BLaER1 treated with 17β-estradiol and CSF1 and Interleukin-3, amounts not matched to agents 10 nM and 100 nM (cell line): ENCODE data around the gene TNIK.
"Not testable (repeated sequence)": the region's sequence is repeated elsewhere in the genome, so short reads cannot be mapped to it uniquely, and the experiment has no call there.

ENCODE experiments used
- H3K27ac ChIP-seq, 11 experiments: shearing (Covaris generic); formaldehyde crosslinking; 2 replicates each; pipeline ENCODE4 v1.8.1; 2022
- H3K27me3 ChIP-seq, 11 experiments: shearing (Covaris generic); formaldehyde crosslinking; 2 replicates each; pipeline ENCODE4 v1.8.1; 2022
- H3K36me3 ChIP-seq, 11 experiments: shearing (Covaris generic); formaldehyde crosslinking; 2 replicates each; pipeline ENCODE4 v1.8.1; 2022
- H3K4me1 ChIP-seq, 10 experiments: shearing (Covaris generic); formaldehyde crosslinking; 2 replicates each; pipeline ENCODE4 v1.8.1; 2022
- H3K4me2 ChIP-seq, 11 experiments: shearing (Covaris generic); formaldehyde crosslinking; 2 replicates each; pipeline ENCODE4 v1.8.1; 2022
- H3K4me3 ChIP-seq, 10 experiments: shearing (Covaris generic); formaldehyde crosslinking; 2 replicates each; pipeline ENCODE4 v1.8.1; 2022
- H3K9ac ChIP-seq, 11 experiments: shearing (Covaris generic); formaldehyde crosslinking; 2 replicates each; pipeline ENCODE4 v1.8.1; 2022
- H3K9me3 ChIP-seq, 11 experiments: shearing (Covaris generic); formaldehyde crosslinking; replicated peaks in 1 of 11; 2 replicates each; pipeline ENCODE4 v1.8.1; 2022
- H4K20me1 ChIP-seq, 11 experiments: shearing (Covaris generic); formaldehyde crosslinking; 2 replicates each; pipeline ENCODE4 v1.8.1; 2022
- Cebpa-rat ChIP-seq, 11 experiments: shearing (Covaris generic); IDR thresholded peaks; 2 replicates each; pipeline ENCODE4 v1.8.1; 2022

The TNIK gene

GRCh38 chr3:171390051-171390941 lies 69.9 kb downstream of the TNIK start:
- H4K20me1 ChIP-seq: no peaks in the 10 kb centered on the region
- no peak overlapping the region for H3K4me2 ChIP-seq
- H3K36me3 ChIP-seq: no peaks in the 10 kb centered on the region
- H3K27ac ChIP-seq: no peak overlapping the region
- peaks cover 0 to 12% (median 7%) of the 10 kb centered on the region in 11 experiments; a peak in 9 of 22 replicates for H3K9me3 ChIP-seq
- peaks cover 0 to 23% (median 0%) of the 10 kb centered on the region in 10 experiments; a peak in 4 of 20 replicates for H3K4me1 ChIP-seq
- TF ChIP-seq Cebpa-rat (IDR thresholded peaks at IDR 0.05): no peak
- H3K9ac ChIP-seq: no peak overlapping the region
- no peaks in the 10 kb centered on the region for H3K27me3 ChIP-seq
- H3K4me3 ChIP-seq: no peak overlapping the region

- TF ChIP-seq Cebpa-rat (IDR thresholded peaks at IDR 0.05): no peak
- no peak overlapping the region for H3K9ac ChIP-seq
- H3K4me2 ChIP-seq: no peak overlapping the region
- H3K36me3 ChIP-seq: no peaks in the 10 kb centered on the region
- H3K4me3 ChIP-seq: no peak overlapping the region
- H3K27ac ChIP-seq: no peak overlapping the region
- no peaks in the 10 kb centered on the region for H3K27me3 ChIP-seq
- H3K4me1 ChIP-seq: peaks cover 0 to 23% (median 0%) of the 10 kb centered on the region in 10 experiments; a peak in 4 of 20 replicates
- H4K20me1 ChIP-seq: no peaks in the 10 kb centered on the region
- peaks cover 0 to 12% (median 7%) of the 10 kb centered on the region in 11 experiments; a peak in 9 of 22 replicates for H3K9me3 ChIP-seq
Measured at GRCh38 chr3:171389491-171389890, 70.7 kb downstream of the TNIK start.

- peaks cover 0 to 12% (median 7%) of the 10 kb centered on the region in 11 experiments; a peak in 9 of 22 replicates for H3K9me3 ChIP-seq
- no peak for TF ChIP-seq Cebpa-rat (IDR thresholded peaks at IDR 0.05)
- H3K4me3 ChIP-seq: no peak overlapping the region
- no peaks in the 10 kb centered on the region for H4K20me1 ChIP-seq
- no peaks in the 10 kb centered on the region for H3K36me3 ChIP-seq
- H3K4me1 ChIP-seq: peaks cover 0 to 23% (median 0%) of the 10 kb centered on the region in 10 experiments; a peak in 4 of 20 replicates
- H3K27me3 ChIP-seq: no peaks in the 10 kb centered on the region
- no peak overlapping the region for H3K9ac ChIP-seq
- no peak overlapping the region for H3K27ac ChIP-seq
- H3K4me2 ChIP-seq: peak overlapping the region in 2 of 11 experiments; percentile 60 to 67; a peak in 4 of 22 replicates
Measured at GRCh38 chr3:171388527-171388926, 71.7 kb downstream of the TNIK start.

GRCh38 chr3:171387062-171387461 lies 73.1 kb downstream of the TNIK start:
- peaks cover 0 to 11% (median 7%) of the 10 kb centered on the region in 11 experiments; a peak in 9 of 22 replicates for H3K9me3 ChIP-seq
- no peak overlapping the region for H3K4me2 ChIP-seq
- no peak overlapping the region for H3K9ac ChIP-seq
- H3K27ac ChIP-seq: no peak overlapping the region
- no peaks in the 10 kb centered on the region for H4K20me1 ChIP-seq
- no peak for TF ChIP-seq Cebpa-rat (IDR thresholded peaks at IDR 0.05)
- no peaks in the 10 kb centered on the region for H3K27me3 ChIP-seq
- no peaks in the 10 kb centered on the region for H3K36me3 ChIP-seq
- no peak overlapping the region for H3K4me3 ChIP-seq
- peaks cover 0 to 23% (median 0%) of the 10 kb centered on the region in 10 experiments; a peak in 4 of 20 replicates for H3K4me1 ChIP-seq

GRCh38 chr3:171385086-171385485 lies 75.1 kb downstream of the TNIK start:
- Histone ChIP-seq H3K4me1 (peaks cover 0 to 23% (median 0%) of the 10 kb centered on the region in 10 experiments; a peak in 4 of 20 replicates), H3K36me3 (no peaks in the 10 kb centered on the region), H4K20me1 (no peaks in the 10 kb centered on the region), H3K4me2 (no peak overlapping the region), H3K4me3 (no peak overlapping the region), H3K27me3 (no peaks in the 10 kb centered on the region), H3K9me3 (no peaks in the 10 kb centered on the region), H3K9ac (no peak overlapping the region), H3K27ac (no peak overlapping the region)
- TF ChIP-seq Cebpa-rat (IDR thresholded peaks at IDR 0.05): no peak

GRCh38 chr3:171384101-171384891 lies 75.9 kb downstream of the TNIK start:
- no peak overlapping the region for H3K4me2 ChIP-seq

GRCh38 chr3:171383206-171384018 lies 76.8 kb downstream of the TNIK start:
- H3K9me3 ChIP-seq: no peaks in the 10 kb centered on the region
- no peak for TF ChIP-seq Cebpa-rat (IDR thresholded peaks at IDR 0.05)
- no peak overlapping the region for H3K9ac ChIP-seq
- no peaks in the 10 kb centered on the region for H3K36me3 ChIP-seq
- no peak overlapping the region for H3K4me3 ChIP-seq
- H3K27ac ChIP-seq: no peak overlapping the region
- peaks cover 0 to 15% (median 0%) of the 10 kb centered on the region in 10 experiments; a peak in 4 of 20 replicates for H3K4me1 ChIP-seq
- no peaks in the 10 kb centered on the region for H3K27me3 ChIP-seq
- no peaks in the 10 kb centered on the region for H4K20me1 ChIP-seq
- no peak overlapping the region for H3K4me2 ChIP-seq

More at GRCh38 chr3:171384101-171384891, 75.9 kb downstream of the TNIK start:
- TF ChIP-seq Cebpa-rat (IDR thresholded peaks at IDR 0.05): no peak
- Histone ChIP-seq H3K27ac (no peak overlapping the region), H3K36me3 (no peaks in the 10 kb centered on the region), H4K20me1 (no peaks in the 10 kb centered on the region), H3K9me3 (no peaks in the 10 kb centered on the region), H3K4me3 (no peak overlapping the region), H3K27me3 (no peaks in the 10 kb centered on the region), H3K9ac (no peak overlapping the region), H3K4me1 (peaks cover 0 to 23% (median 0%) of the 10 kb centered on the region in 10 experiments; a peak in 4 of 20 replicates)

- H3K4me2 ChIP-seq, H3K9me3 ChIP-seq: not testable (repeated sequence)
Measured at GRCh38 chr3:171382347-171382746, 77.9 kb downstream of the TNIK start.

More at GRCh38 chr3:171382347-171382746, 77.9 kb downstream of the TNIK start:
- not testable (repeated sequence) for H3K27ac ChIP-seq, H3K9ac ChIP-seq, H4K20me1 ChIP-seq, H3K4me3 ChIP-seq, H3K36me3 ChIP-seq, H3K27me3 ChIP-seq
- H3K4me1 ChIP-seq: peaks cover 0 to 11% (median 0%) of the 10 kb centered on the region in 10 experiments; a peak in 5 of 20 replicates
